CD4-positive, alpha-beta T cell treated with Interleukin-12 subunit alpha and Interleukin-12 subunit beta, for 1 hour (primary cell): ENCODE results near the gene PPFIBP1.

Experiments
- DNase-seq: peaks from one replicate; pipeline ENCODE4 v3.0.0-alpha.2; 2020

Gene PPFIBP1

DNA sequence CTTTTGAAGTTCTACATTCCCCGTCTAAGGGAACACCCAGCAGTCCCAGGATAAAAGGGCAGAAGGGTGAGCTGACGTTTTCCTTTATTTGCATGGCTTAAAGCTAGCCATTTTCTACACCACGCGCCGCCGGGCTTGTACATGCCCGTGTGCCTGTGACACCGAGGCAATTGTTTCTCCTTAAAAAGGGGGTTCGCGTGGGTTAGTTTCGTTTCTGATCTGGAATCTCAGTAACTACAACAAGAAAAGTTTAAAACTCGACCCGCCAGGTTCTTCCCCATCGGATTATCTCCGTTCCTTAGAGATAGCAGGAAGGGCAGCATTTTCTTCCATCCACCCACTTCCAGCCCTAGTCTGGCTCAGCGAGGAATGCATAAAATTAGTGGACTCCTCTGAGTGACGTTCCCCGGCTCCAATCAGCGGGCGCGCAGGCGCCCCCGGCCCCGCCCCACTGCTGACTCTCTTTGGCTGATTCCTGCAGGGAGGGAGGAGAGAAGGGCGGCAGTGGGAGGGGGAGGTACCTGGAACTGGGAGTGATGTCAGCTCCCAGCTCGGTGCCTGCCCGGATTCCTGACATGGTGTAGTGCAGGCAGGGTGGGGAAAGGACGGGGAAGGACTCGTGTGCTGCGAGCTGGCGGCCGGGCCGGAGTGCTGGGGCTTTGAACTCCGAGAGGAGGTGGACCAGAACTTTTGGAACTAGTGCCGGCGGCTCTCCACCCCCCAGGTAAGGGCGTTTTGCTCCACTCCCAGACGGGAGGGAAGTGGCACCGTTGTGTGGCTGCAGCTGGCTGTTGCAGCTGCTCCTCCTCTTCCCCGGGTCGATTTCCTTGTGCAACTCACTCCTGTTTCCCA, at the start of gene PPFIBP1:
Gene PPFIBP1 (plus strand): TSS at position 565 of the 852 bp plus-strand sequence. CDS start 109,191 bp downstream, outside the sequence.
- DNase-seq, result peak; percentile 98

DNA sequence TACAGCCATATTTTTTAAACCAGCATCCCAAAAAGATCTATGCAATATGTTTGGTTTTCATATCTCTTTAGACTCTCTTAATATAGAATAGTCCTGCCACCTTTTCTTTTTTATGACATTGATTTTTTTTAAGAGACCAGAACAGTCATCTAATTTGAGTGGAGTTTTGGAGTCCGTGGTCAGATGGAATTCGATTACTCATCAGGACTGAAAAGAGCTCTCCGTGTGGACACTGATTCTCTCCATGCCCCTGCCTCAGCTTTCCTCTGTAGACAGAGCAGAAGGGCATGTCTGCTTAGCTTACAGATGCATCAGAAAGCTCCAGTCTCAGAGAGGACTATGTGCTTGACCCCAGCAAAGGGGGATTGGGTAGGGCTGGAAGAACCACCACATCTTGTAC, 49.7 kb upstream of the PPFIBP1 start:
- DNase-seq, result no peak

DNA sequence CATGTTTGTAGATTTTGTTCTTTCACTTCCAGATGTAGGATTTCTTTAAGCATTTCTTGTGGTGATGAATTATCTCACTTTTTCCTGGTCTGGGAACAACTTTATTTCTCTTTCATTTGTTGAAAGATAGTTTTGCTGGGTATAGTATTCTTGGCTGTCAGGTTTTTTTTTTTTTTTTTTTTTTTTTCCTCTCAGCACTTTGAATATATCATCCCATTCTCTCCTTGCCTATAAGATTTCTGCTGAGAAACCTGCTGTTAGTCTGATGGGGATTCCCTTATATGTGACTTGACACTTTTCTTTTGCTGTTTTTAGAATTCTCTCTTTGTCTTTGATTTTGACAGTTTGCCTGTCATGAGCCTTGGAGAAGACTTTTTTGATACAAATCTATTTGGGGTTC, 47.0 kb upstream of the PPFIBP1 start:
- DNase-seq, result no peak

DNA sequence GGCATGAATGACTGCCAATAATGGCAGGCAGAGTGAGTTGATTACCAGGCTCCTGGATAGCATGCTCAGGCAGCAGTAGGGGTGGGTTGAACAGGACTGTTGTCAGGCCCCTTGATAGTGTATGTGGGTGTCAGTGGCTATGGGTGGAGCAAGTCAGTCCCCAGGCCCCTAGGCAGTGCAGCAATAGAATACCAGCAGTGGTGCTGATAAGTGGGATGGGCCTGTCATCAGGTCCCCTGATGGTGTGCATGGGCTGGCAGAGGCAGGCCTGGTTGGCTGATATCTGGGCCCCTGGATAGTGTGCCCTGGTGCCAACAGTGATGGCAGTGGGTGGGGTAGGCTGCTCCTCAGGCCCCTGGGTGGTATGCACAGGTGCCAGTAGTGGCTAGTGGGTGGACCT, 45.1 kb upstream of the PPFIBP1 start:
- no peak for DNase-seq

DNA sequence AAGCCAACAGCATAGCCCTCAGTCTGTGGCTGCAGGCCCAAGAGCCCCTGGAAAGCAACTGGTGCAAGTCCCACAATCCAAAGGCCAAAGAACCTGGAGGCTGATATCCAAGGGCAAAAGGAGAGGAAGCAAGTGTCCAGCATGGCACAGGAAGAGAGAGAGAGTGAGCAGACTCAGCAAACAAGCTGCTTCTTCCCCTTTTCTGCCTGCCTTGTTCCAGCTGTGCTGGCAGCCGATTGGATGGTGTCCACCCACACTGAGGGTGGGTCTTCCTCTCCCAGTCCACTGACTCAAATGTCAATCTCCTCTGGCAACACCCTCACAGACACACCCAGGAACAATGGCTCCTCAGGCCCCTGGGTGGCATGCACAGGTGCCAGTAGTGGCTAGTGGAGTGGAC, 44.0 kb upstream of the PPFIBP1 start:
- DNase-seq, result no peak

DNA sequence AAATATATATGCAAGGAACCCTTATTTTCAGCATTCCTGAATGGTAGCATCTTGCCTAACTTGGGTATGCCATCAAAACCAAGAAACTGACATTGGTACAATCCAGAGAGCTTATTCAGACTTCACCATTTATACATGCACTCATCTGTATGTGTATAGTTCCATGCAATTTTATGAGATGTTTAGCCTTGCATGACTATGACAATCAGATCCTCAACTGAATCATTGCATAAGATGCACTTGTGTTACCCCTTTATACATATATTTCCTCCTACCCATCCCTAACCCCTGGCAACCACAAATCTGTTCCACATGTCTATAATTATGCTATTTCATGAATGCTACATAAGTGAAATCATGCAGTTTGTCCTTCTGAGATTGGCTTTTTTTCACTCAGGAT, 37.0 kb upstream of the PPFIBP1 start:
- DNase-seq, result no peak

DNA sequence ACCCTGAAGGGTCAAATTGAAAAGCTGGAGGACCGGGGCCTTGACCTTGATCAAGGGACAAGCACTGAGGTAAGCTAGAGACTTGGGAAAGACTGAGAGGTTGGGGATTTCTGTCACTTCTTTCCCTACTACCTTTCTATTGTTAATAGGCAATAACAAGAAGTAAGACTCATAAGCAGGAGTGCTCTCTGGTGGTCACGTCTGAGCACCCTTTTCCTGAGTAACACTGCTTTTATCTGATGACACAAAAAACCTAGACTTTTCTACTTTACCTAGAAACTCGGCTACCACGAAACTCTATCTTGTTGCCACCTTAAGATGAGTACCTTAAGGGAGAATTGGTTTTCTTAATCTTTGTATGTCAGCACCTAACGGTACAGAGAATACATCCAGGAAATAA, 35.5 kb upstream of the PPFIBP1 start:
- no peak for DNase-seq

DNA sequence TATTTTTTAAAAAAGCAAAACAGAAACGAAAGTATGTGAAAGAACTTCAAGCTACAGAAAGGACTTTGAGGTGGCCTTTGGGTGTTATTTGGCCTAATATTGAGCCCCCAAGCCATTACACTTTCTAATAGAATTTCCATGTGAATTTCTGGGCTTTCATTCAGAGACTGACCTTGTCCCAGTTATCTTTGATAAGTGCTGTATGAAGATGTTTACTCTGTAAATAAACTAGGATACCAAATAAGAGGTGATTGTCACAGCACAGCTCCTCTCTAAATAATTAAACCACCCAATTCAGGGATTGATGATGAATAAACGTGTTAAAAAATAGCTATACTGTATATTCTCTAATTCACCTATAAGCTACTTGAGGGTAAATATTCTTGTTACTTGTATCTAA, 32.8 kb upstream of the PPFIBP1 start:
- DNase-seq, result no peak

DNA sequence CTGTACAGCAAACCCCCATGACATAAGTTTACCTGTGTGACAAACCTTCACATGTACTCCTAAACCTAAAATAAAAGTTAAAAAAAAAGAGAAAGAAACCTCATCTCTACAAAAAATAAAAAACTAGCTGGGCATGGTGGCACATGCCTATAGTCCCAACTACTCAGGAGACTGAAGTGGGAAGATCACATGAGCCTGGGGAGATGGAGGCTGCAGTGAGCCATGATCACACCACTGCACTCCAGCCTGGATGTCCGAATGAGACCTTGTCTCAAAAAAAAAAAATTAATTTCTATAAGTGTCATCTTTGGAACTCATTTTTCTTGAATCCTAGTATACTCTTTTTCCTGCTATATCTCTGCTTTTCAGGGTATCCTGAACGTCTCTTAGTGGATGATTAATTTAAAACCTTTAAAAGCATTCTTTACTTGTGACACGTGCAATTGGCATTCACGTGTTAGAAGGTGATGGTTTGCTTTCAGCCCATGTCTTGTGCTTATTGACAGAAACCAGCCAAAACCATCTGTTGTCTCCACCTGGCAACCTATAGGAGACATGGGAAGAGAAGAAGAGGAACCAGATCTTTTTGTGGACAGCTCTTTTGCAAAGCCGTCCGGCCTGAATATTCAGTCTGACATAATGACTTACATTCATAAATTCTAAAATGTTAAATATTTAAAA, 30.6 kb upstream of the PPFIBP1 start:
- DNase-seq, result no peak

DNA sequence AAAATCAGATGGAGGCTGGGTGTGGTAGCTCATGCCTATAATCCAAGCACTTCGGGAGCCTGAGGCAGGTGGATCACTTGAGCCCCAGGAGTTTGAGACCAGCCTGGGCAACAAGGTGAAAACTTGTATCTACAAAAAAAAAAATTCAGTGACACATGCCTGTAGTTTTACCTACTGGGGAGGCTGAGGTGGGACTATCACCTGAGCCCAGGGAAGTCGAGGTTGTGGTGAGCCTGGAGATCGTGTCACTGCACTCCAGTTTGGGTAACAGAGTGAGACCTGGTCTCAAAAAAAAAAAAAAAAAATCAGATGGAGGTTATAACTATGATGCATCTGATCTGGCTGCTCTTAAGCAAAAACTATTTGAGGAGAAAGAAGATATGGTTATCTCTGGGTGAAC, 26.6 kb upstream of the PPFIBP1 start:
- no peak for DNase-seq

DNA sequence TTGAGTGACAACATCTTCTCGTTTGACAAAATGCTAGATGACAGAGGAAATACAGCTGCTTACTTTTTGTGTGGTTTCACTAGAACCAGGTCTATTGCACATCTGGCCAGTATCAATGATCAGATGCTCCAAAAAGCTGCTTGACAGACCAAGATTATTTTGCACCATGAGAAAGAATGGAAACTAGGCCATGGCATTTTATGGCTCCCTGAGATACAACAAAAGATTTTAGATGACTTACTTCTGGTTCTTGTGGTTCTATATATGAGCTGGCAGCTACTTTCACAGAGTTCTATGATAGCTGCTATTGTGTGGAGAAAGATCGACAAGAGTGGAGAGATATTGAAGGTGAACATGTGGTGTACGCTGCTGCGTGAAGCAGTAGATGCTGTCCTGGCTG, 25.9 kb upstream of the PPFIBP1 start:
- no peak for DNase-seq

DNA sequence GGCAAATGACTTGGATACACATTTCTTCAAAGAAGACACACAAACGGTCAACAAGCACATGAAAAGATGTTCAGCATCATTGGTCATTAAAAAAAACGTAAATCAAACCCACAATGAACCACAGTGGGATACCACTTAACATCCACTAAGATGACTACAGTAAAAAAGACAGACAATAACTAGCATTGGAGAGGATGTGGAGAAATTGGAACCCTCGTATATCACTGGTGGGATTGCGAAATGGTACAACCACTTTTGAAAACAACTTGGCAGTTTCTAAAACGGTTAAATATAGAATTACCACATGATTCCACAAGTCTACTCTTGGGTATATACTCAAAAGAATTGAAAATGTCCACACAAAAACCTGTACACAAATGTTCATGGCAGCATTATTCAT, 25.2 kb upstream of the PPFIBP1 start:
- DNase-seq, result no peak

DNA sequence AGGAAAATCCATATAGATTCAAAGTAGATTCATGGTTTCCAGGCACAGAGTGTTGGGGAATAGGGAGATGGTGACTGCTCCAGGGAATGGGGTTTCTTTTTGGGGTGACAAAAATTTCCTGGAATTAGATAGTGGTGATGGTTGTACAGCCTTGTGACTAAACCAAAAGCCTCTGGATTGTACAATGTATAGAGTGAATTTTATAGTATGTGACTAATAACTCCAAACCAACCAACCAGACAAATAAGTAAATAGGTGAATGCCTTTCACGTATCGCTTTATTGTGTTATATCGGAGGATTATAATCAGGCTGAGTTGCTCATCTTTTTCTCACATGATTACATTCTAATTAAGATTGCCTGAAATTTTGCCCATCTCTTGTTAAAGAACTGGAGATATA, 24.6 kb upstream of the PPFIBP1 start:
- DNase-seq, result no peak

DNA sequence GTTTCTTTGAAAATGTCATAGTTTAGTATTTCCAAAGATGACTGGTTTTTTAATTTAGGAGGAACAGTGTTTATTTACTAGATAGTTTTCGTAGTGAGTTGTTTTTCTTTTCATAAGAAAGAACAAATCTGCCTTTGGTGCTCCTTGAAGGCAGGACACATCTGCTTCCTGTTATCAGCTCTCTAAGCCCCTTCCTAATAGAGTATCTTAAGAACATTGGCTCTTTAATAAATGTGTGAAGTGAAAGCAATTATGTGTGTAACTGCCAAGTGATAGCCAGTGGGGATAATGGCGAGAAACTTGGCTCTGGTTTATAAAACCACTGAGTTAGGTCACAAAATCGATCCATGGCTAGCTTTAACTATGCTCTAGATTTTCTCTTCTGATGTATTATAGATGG, 23.5 kb upstream of the PPFIBP1 start:
- no peak for DNase-seq

DNA sequence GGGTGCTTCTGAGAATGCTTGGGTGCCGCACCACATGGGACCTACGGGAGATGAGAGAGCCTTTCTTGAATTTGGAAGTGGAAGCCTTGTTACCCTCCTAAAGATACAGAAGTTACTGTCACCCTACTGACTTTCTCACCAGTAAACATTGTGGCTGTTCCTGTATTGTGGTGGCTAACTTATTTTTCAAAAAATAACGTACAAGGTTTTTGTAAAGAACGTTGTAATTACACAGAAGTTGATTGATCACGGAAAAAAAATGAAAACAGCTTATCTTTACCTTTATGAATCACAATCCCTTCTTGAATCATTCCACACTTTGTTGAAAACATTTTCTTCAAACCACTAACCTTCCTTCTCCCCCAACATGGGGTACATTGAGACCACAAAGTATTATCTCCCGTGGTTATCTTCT, 22.0 kb upstream of the PPFIBP1 start:
- DNase-seq, result no peak

DNA sequence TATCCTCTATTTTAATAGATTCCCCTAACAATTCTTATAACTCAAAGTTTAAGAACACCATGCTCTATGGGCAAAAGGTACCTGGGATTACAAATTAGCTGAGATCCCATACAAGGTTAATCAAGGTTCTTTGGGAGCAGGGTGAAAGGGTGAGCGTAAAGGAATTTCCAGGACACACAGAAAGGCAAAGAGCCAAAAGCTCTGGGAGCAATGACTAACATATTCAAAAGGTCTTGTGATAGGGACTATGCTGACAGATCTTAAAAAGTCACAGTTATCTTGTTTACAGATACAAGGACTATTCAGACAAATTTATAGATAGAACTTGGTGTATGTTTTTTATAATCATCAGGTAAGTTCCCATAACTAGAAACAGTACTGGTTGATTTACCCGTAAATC, 19.5 kb upstream of the PPFIBP1 start:
- DNase-seq, result no peak

DNA sequence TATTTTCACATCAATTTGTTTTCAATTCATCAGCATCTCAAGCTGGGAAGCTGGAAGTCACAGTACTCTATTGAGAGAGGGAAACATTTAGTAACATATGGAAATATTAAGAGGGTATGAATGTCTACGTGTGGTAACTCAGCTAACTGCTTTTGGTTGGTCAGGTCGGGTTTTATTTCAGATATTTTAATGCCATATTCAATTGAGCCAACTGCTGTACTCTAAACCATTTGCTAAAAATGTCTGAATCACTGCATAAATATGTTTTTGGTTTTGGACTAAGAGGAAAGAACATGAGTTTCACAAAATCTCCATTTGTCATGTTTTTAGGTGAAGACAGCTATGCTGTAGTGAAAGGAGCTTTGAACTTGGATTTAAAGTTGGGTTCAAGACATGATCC, 18.9 kb upstream of the PPFIBP1 start:
- DNase-seq, result no peak

DNA sequence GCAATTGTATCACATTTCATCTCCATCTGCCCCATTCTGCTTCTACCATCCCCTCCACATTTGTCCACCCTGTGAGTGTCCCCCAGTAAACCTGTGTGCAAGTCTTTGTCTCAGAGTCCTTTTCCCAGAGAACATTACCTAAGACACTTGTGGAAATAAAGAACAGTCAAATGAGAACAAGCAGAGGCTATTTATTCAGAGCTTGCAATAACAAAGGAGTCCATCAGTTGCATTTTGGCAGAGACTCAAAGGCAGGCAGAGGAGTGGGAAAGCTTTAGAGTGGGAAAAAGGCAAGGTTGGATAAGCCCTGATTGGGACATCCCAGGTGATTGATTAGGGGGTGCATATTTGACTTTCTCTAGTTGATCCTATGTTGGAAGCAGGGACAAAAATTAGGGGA, 18.2 kb upstream of the PPFIBP1 start:
- DNase-seq, result no peak

DNA sequence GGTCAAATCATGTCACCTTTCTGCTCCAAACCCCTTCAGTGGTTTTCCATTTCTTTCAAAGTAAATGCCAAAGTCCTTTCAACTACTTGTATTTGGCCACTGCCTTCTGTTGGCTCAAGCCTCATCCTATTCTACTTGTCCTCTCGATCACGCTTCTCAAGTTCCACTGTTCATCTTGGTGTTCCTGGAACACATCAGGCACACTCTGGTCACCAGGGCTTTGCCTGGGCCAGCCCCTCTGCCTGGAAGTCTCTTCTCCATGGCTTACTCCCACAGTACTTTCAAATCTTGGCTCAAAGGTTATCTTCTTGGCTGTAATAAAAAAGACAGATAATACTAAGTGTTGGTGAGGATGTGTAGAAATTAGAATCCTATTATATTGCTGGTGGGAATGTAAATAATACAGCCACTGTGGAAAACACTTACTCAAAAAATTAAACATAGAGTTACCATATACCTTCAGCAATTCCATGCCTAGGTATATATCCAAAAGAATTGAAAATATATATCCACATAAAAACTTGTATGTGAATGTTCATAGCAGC, 17.3 kb upstream of the PPFIBP1 start:
- DNase-seq, result no peak

DNA sequence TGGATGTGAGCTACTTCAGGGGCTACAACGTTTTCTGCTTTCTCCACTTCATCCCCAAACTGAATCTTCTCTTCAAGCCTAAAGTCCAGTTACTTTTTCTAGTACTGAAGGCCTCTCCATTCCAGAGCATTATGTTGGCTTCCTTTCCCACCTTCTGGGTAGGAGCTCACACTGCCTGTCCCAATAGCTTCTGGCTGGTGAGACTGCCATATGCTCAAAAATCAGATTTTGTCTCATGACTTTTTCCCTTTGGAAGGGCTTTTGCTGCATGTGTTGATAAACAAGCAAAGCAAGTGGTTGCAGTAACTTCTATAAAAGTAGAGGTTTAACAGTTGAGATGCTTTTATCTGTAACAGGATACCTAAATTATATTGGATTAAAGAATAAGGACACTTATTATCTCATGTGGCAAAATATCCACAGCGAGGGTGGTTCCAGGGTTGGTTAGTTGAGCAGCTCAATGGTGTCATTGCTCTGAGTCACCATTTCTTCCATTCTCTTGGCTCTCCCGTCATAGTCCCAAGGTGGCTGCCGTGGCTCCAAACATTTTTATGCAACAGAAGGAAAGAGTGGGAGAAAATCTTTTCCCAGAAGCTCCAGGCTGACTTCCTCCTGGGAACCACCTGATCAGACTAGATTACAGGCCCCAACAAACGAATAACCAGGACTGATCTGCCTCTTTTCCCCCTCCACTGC, 15.1 kb upstream of the PPFIBP1 start:
- DNase-seq, result no peak

DNA sequence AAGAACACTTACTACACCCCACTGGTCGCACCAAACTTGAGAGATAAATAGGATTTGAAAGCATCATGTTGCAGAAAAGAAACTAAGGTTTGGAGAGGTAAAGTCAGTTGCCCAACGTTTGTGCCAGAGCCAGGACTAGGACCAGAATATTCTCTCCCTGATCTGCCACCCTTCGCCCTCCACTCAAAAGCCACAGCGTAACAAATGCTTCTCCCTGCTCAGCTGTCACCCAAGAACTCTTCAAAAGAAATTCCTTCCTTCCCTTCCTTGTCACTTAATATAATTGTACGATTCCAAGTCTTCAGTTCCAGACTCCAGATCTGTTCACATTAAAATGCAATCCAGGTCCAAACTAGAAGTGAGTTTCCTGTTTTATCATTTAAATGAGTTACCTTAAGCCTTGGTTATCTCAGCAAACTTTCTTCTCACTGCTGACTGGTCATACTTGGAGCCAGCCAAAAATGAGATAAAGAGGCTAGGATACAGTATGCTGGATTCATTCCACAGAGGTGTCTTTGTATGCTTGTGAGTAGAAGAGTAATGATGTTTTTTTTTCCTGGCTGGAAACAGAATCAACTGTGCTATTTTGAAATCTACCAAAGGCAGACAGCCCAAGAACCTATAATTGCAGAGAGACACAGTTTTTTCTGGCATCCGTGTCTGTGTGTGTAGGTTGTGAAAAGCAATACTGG, 12.8 kb upstream of the PPFIBP1 start:
- no peak for DNase-seq

DNA sequence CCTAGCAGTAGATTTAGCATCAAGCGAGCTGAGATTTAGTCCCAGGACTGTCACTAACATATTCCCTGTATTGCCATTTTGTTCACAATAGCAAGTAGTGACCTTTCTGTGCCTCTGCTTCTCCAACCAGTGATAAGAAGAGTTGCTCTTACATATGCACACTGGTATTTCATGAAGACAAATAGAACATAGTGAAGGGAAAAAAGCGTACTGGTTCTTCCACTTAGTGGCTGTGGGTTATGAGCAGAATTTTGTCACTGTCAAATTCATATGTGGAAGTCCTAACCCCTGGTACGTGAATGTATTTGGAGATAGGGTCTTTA, 12.3 kb upstream of the PPFIBP1 start:
- DNase-seq, result no peak

DNA sequence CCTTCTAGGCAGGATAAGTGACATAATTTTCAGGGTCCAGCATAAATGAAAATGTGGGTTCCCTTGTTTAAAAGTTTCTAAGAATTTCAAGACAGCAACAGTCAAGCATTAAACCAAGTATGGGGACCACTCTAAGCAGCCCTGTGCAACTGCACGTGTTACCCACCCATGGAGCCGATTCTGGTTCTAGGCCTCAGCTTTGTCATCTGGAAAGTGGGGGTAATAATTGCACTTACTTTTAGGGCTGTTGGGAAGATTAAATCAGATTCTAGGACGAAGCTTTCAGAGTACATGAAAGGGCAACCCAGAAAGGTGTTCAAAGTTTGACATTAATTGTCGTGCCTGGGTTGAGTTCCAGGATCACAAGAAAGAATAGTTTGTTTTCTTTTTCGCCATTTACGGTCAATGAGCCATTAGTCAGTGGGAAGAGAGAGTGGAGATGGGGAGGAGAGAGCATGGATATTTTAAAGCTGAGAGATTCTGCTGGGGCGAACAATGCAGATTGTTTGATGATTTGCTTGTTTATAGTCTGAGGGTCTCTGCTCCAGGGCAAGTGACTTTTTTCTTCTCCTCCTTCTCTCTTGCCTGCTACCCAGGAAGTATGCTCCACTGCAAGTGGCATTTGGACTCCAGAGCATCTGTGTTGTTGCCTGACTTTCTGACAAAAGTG, 10.7 kb upstream of the PPFIBP1 start:
- DNase-seq, result no peak
